GM12878 (cell line): ENCODE results near the gene LGALS9B. TPM values are rescaled to one million over a fixed set of nuclear protein-coding genes. Genes with fewer than 3 reads are reported as not detected.
"Not testable (repeated sequence)": the region's sequence is repeated elsewhere in the genome, so short reads cannot be mapped to it uniquely, and the experiment has no call there.

Experiments
- ATAC-seq: fragments of 200-7000 bp; cut with Tn5 transposase; 3 replicates; pipeline ENCODE4 v1.9.1; 2020; ENCODE audit warnings: mild to moderate bottlenecking, moderate library complexity
- BruUV-seq: library from RNA; stranded (reverse); fragments of 400-500 nt; replicated peaks from 2 replicates; lab custom pipeline; 2021; lab: Mats Ljungman, UMichigan
- CTCF ChIA-PET: fragments of 300-600 bp; sonication (Branson Sonifier 250); formaldehyde crosslinking; extraction: SDS; loops from one replicate; lab custom pipeline; 2021; ENCODE audit warnings: inconsistent platforms; lab: Yijun Ruan, JAX
- POLR2A ChIA-PET: fragments of 350-600 bp; formaldehyde crosslinking; extraction: SDS; loops from one replicate; lab custom pipeline; 2021; ENCODE audit warnings: inconsistent platforms; lab: Charles Lee
- RAD21 ChIA-PET: fragments of 300-600 bp; sonication (Branson Sonifier 250); formaldehyde crosslinking; loops from one replicate; lab custom pipeline; 2023; ENCODE audit warnings: antibody characterized with exemption; ENCODE audit not compliant: unreplicated experiment; lab: Charles Lee
- SMC1A ChIA-PET: fragments of 300-600 bp; sonication (Branson Sonifier 250); formaldehyde crosslinking; loops from one replicate; lab custom pipeline; 2023; ENCODE audit not compliant: unreplicated experiment, uncharacterized antibody; lab: Charles Lee
- DNase-seq: peaks from one replicate; pipeline ENCODE4 v3.0.0-alpha.2; 2011; ENCODE audit warnings: low read depth, low spot score
- FAIRE-seq: peaks from 3 replicates; lab custom pipeline; 2011; peaks lifted over from hg19 to GRCh38; lab: Jason Lieb, UNC
- H2AFZ ChIP-seq: 2 replicates; pipeline ENCODE4 v1.6.0; 2011; ENCODE audit warnings: low read depth, low read length, control low read depth; ENCODE audit not compliant: control insufficient read depth
- H3K27ac ChIP-seq: 2 replicates; pipeline ENCODE4 v1.5.1; 2011; ENCODE audit warnings: control low read depth; ENCODE audit not compliant: control insufficient read depth, insufficient read depth
- H3K27me3 ChIP-seq, 2 experiments: replicated peaks in 1 of 2; 2 replicates each; pipeline versions ENCODE4 v1.6.0 to v1.6.1; 2011; ENCODE audit warnings: low read length in 1 of 2; ENCODE audit not compliant: control insufficient read depth in 2 of 2, insufficient read depth in 2 of 2
- H3K36me3 ChIP-seq, 2 experiments: 2 replicates each; pipeline ENCODE4 v1.5.1; 2011; ENCODE audit warnings: low read length in 1 of 2; ENCODE audit not compliant: control insufficient read depth in 2 of 2, insufficient read depth in 2 of 2
- H3K4me1 ChIP-seq: 2 replicates; pipeline ENCODE4 v1.6.1; 2011; ENCODE audit warnings: mild to moderate bottlenecking, low read length, moderate library complexity, mixed read lengths; ENCODE audit not compliant: control insufficient read depth, insufficient read depth
- H3K4me2 ChIP-seq: 2 replicates; pipeline ENCODE4 v1.6.0; 2011; ENCODE audit warnings: control low read depth; ENCODE audit not compliant: control insufficient read depth, insufficient read depth
- H3K4me3 ChIP-seq: fragments of 200-600 bp; sonication (generic); 2 replicates; pipeline ENCODE4 v1.5.1; 2016
- H3K79me2 ChIP-seq: 2 replicates; pipeline ENCODE4 v1.6.0; 2011; ENCODE audit warnings: low read length; ENCODE audit not compliant: control insufficient read depth, insufficient read depth
- H3K9ac ChIP-seq: 2 replicates; pipeline ENCODE4 v1.8.0; 2011; ENCODE audit warnings: low read length, control low read depth, mixed read lengths; ENCODE audit not compliant: control insufficient read depth, insufficient read depth
- H3K9me3 ChIP-seq: replicated peaks from 3 replicates; pipeline ENCODE4 v1.5.1; 2011; ENCODE audit warnings: mild to moderate bottlenecking, low read length; ENCODE audit not compliant: control insufficient read depth, insufficient read depth
- H4K20me1 ChIP-seq: 2 replicates; pipeline ENCODE4 v1.6.0; 2011; ENCODE audit not compliant: control insufficient read depth, insufficient read depth
- WGBS: methylation state at CpG from one replicate; pipeline ENCODE4 v1.1.6; 2016; ENCODE audit warnings: low lambda C conversion rate; ENCODE audit not compliant: insufficient replicate concordance, insufficient coverage; ENCODE audit errors: missing lambda C conversion rate; 5-methylcytosine and 5-hydroxymethylcytosine counted together
- in situ Hi-C: fragments of 300-500 bp; cut with MboI; formaldehyde crosslinking; loops from 9 replicates; pipeline ENCODE4 v1.14.3; 2018; ENCODE audit warnings: mixed read lengths
- intact Hi-C: fragments of 100-400 bp; cut with micrococcal nuclease; formaldehyde crosslinking; loops from one replicate; pipeline ENCODE4 v1.14.2; 2022; ENCODE audit not compliant: unreplicated experiment
- polyA plus RNA-seq, 11 experiments: library from polyadenylated mRNA; depleted of rRNA in 4 of 11; unstranded in 6 of 11; stranded (reverse) in 5 of 11; fragments of >200 nt; fragmentation: Nextera tagmentation in 4 of 11; fragmentation: Illumina TruSeq in 1 of 11; extraction: Ambion mirVana in 4 of 11; extraction: Trizol in 1 of 11; gene quantifications; 1 replicate in 1 of 11; 2 replicates in 10 of 11; pipeline versions ENCODE4 v1.2.1 to v1.2.3, GENCODE V29; 2011 to 2016; ENCODE audit warnings: inconsistent platforms in 2 of 11, missing spikeins in 2 of 11, low read depth in 1 of 11
- total RNA-seq, 4 experiments: library from RNA; depleted of rRNA in 3 of 4; stranded (reverse); fragments of >200 nt in 3 of 4; fragmentation: Illumina TruSeq in 1 of 4; extraction: Trizol in 1 of 4; gene quantifications; 2 replicates each; pipeline versions ENCODE4 v1.2.1 to v1.2.3, GENCODE V29; 2013 to 2021

Gene LGALS9B
- total and polyA plus RNA-seq, 10 of the 15 experiments (the other 5 are each of a cell fraction or from before 2014, with no cell fraction given), result 0.09 to 1.4 (median 0.48) TPM; not detected in 2

GRCh38 chr17:20494735-20495134, 27.4 kb upstream of the LGALS9B start:
- CTCF ChIA-PET, intact Hi-C loops, H3K36me3 ChIP-seq, BruUV-seq, SMC1A ChIA-PET, FAIRE-seq, RAD21 ChIA-PET, H3K9me3 ChIP-seq, H3K27ac ChIP-seq, H2AFZ ChIP-seq, POLR2A ChIA-PET, DNase-seq, H3K27me3 ChIP-seq, H3K4me3 ChIP-seq, H3K4me2 ChIP-seq, H3K79me2 ChIP-seq, H4K20me1 ChIP-seq, ATAC-seq, H3K4me1 ChIP-seq, H3K9ac ChIP-seq, in situ Hi-C loops: not testable (repeated sequence)
- WGBS, result 20% methylated on average over 5 of the region's 9 CpGs

GRCh38 chr17:20494147-20494546, 26.8 kb upstream of the LGALS9B start:
- BruUV-seq, H3K27ac ChIP-seq, ATAC-seq: not testable (repeated sequence)

GRCh38 chr17:20492971-20493370, 25.6 kb upstream of the LGALS9B start:
- H3K9me3 ChIP-seq, CTCF ChIA-PET, H3K27me3 ChIP-seq, RAD21 ChIA-PET, SMC1A ChIA-PET, H3K4me2 ChIP-seq, DNase-seq, H3K9ac ChIP-seq, H4K20me1 ChIP-seq, in situ Hi-C loops, H3K4me1 ChIP-seq, FAIRE-seq, BruUV-seq, H3K4me3 ChIP-seq, H2AFZ ChIP-seq, H3K79me2 ChIP-seq, H3K36me3 ChIP-seq, ATAC-seq, H3K27ac ChIP-seq, intact Hi-C loops, POLR2A ChIA-PET: not testable (repeated sequence)
- WGBS, result 38% methylated on average over 5 of the region's 8 CpGs

More at GRCh38 chr17:20494147-20494546, 26.8 kb upstream of the LGALS9B start:
- POLR2A ChIA-PET, H3K4me2 ChIP-seq, CTCF ChIA-PET, H3K4me3 ChIP-seq, H3K27me3 ChIP-seq, H3K9me3 ChIP-seq, intact Hi-C loops, RAD21 ChIA-PET, in situ Hi-C loops, FAIRE-seq, H2AFZ ChIP-seq, H3K36me3 ChIP-seq, H3K9ac ChIP-seq, SMC1A ChIA-PET, H4K20me1 ChIP-seq, DNase-seq, H3K79me2 ChIP-seq, H3K4me1 ChIP-seq: not testable (repeated sequence)
- WGBS, result 38% methylated on average over 3 of the region's 9 CpGs

GRCh38 chr17:20492099-20492498, 24.8 kb upstream of the LGALS9B start:
- POLR2A ChIA-PET, BruUV-seq, intact Hi-C loops, CTCF ChIA-PET, FAIRE-seq, in situ Hi-C loops, SMC1A ChIA-PET, H3K4me1 ChIP-seq, H3K79me2 ChIP-seq, RAD21 ChIA-PET, H3K4me2 ChIP-seq, H3K27ac ChIP-seq, H3K9me3 ChIP-seq, H3K27me3 ChIP-seq, H4K20me1 ChIP-seq, DNase-seq, H3K9ac ChIP-seq, H3K36me3 ChIP-seq, ATAC-seq, H2AFZ ChIP-seq, H3K4me3 ChIP-seq: not testable (repeated sequence)
- 13% methylated on average over 3 of the region's 6 CpGs for WGBS
